Stimulated activated CD8-positive, alpha-beta memory T cell treated with anti-CD3 and anti-CD28 coated beads, Interleukin-7, amount 100 ng/mL, for 48 hours (primary cell): ENCODE results near the gene GRHL3.

Experiments
- DNase-seq, 2 donors: peaks; one replicate each; pipeline ENCODE4 v3.0.0-alpha.2; 2020; ENCODE audit warnings: low read depth in 1 of 2; ENCODE audit errors: extremely low read depth in 1 of 2

Gene GRHL3

DNA sequence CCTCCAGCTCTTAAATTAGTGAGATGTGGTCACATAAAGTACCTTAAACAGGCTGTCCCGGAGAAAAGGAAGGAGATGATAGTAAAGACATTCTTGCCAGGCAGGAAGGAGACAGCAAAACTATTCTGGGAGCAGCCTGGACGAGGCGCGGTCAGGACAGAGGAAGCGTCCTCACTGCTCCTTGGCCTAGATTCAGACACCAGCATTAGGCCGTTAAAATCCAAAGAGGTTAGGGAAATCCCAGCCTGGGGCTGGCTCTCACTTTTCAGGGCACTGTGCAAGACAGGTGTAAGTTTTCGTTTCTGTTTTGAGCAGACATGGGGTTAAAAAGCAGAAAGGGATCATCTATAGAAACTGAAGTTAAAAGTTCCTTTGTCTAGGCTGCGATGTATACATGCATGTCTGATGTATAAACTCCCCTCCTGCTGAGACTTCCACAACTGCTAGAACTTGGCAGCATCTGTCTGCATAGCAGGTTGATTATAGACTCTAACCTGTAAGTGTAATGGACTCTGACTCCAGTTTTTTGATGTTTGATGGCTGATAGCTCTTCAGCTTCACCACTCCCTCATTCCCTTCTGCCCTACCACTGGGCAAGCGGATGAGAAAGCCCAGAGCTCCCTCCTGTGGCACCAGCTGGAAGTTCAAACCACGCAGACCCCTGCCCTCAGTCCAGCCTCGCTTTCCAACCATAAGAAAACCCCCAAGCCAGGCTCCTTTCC lies 72.9 kb downstream of the GRHL3 start:
- DNase-seq = no peak

DNA sequence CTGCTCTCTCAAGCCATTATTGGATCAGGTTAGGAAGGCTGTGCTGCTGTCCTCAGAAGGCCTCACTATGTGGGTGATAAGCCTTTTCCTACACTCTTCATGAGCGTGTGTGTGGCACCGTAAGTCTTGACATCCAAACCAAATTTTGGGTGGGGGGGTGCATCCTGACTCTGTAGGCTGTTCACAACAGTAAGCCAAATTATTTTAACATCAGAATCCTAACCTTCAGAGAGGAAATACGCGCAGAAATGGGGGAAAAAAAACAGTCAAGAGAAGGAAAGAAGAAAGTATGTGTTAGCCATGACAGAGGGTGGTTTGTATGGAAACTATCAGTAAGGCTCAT lies 73.4 kb downstream of the GRHL3 start:
- no peak for DNase-seq

GRCh38 chr1:24392982-24393650 lies 74.0 kb downstream of the GRHL3 start:
- DNase-seq = no peak

GRCh38 chr1:24393892-24394291 lies 74.7 kb downstream of the GRHL3 start:
- DNase-seq = no peak

DNA sequence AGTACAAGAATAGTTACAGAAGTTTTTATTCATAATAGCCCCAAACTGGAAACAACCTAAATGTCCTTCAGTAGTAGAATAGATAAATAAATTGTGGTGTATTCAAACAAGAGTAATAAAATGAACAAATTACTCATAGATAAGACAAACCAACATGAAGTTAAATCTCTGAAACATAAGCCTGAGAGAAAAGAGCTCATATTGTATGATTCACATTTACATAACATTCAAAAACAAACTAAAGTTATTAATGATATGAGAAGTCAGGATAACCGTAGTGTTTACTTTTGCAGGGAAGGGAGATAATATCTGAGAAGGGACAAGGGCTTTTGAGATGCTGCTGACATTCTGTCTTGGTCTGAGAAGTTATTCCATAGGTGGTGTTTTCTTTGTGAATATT lies 80.9 kb downstream of the GRHL3 start:
- DNase-seq = no peak

DNA sequence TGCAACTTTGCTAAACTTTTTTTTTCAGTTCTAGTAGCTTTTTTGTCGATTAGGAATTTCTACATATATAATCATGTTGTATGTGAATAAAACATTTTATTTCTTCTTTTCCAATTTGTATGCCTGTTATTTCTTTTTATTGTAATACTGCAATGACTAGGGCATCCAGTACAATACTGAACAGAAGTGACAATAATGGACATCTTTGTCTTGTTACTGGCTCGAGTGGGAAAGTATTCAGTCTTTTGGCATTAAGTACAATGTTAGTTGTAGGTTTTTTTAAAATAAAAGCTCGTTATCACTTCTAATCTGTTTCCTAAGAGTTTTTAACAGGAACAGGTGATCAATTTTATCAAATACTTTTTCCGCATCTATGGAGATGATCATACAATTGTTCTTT lies 84.6 kb downstream of the GRHL3 start:
- no peak for DNase-seq
